C4-2B (cell line): ENCODE measurements around the gene CCR5AS.

Source experiments
- CTCF ChIP-seq: fragments of 450-650 bp; conservative IDR thresholded peaks from 2 replicates; pipeline ENCODE4 v1.5.1; 2017; ENCODE audit warnings: mild to moderate bottlenecking
- ZFX ChIP-seq: fragments of 450-650 bp; IDR thresholded peaks from 2 replicates; pipeline ENCODE4 v1.6.1; 2017

GRCh38 chr3:46337911-46338310 is 69.0 kb downstream of the CCR5AS start:
- TF ChIP-seq CTCF, result no peak
- no peak for TF ChIP-seq ZFX
